ENCODE results near the gene TGIF1. TPM values are rescaled to one million over a fixed set of nuclear protein-coding genes. Genes with fewer than 3 reads are reported as not detected.

TGIF1 gene
- total RNA-seq, 3 donors from 2014 or later (not counting 1 experiment from before 2014, with no cell fraction given), result 57.5 to 74.7 (median 60.4) TPM

DNA sequence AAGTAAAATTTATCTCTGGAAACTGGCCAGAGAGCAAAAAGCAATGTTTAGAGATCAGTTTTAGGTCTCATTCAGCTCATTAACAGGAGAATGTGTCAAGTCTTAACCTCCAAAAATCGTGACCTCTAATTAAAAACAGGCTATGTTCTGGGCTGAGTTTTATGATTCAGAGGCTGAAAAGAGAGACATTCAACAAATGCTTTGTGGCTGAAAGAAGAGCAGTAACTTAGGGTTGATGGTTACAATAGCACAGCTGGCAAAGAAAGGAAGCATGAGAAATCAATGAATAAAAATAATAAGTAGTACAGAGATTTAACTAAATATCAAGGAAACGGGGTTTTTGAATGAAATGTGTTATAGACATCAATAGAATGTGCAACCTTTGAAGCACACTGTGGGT lies 13.1 kb downstream of the TGIF1 start:
- H3K4me1 Mint-ChIP-seq, result peaks cover 13 to 19% of the 10 kb centered on the region in 2 donors
- ATAC-seq (no peak), DNase-seq (no peak)
- Histone ChIP-seq H3K9me3 (ENCODE audit: control insufficient read depth, insufficient read depth, low read length) (no peaks in the 10 kb centered on the region), H3K4me1 (ENCODE audit: control insufficient read depth, insufficient read depth, low read length) (peaks cover 9% of the 10 kb centered on the region), H3K36me3 (ENCODE audit: control insufficient read depth, insufficient read depth, low read length) (peaks cover 6% of the 10 kb centered on the region), H3K4me3 (ENCODE audit: low read length) (no peak overlapping the region), H3K27ac (ENCODE audit: low read length) (no peak overlapping the region), H3K27me3 (ENCODE audit: control insufficient read depth, insufficient read depth, low read length) (no peaks in the 10 kb centered on the region)
- no peak overlapping the region for H3K27ac Mint-ChIP-seq
- intact Hi-C loops (cut with micrococcal nuclease), result no loop called here
- H3K36me3 Mint-ChIP-seq, result peaks cover 8% of the 10 kb centered on the region
- no peaks in the 10 kb centered on the region for H3K27me3 Mint-ChIP-seq (ENCODE audit: low read depth in 2 of 2)
- peaks cover 0 to 3% of the 10 kb centered on the region in 2 donors for H3K9me3 Mint-ChIP-seq
- 72% methylated on average over 2 of the region's 2 CpGs for WGBS (ENCODE audit: insufficient coverage)
- no peak overlapping the region for H3K4me3 Mint-ChIP-seq
- TF ChIP-seq, protein P1, sequence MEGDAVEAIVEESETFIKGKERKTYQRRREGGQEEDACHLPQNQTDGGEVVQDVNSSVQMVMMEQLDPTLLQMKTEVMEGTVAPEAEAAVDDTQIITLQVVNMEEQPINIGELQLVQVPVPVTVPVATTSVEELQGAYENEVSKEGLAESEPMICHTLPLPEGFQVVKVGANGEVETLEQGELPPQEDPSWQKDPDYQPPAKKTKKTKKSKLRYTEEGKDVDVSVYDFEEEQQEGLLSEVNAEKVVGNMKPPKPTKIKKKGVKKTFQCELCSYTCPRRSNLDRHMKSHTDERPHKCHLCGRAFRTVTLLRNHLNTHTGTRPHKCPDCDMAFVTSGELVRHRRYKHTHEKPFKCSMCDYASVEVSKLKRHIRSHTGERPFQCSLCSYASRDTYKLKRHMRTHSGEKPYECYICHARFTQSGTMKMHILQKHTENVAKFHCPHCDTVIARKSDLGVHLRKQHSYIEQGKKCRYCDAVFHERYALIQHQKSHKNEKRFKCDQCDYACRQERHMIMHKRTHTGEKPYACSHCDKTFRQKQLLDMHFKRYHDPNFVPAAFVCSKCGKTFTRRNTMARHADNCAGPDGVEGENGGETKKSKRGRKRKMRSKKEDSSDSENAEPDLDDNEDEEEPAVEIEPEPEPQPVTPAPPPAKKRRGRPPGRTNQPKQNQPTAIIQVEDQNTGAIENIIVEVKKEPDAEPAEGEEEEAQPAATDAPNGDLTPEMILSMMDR (IDR thresholded peaks at IDR 0.05), result no peak

GRCh38 chr18:3466045-3466444 lies 16.1 kb downstream of the TGIF1 start:
- TF ChIP-seq, protein P1 (IDR thresholded peaks at IDR 0.05), result no peak
- H3K27ac ChIP-seq (ENCODE audit: low read length), result no peak overlapping the region
- H3K36me3 ChIP-seq (ENCODE audit: control insufficient read depth, insufficient read depth, low read length), result no peaks in the 10 kb centered on the region
- H3K9me3 ChIP-seq (ENCODE audit: control insufficient read depth, insufficient read depth, low read length), result no peaks in the 10 kb centered on the region
- ATAC-seq (no peak), DNase-seq (no peak)
- Mint-ChIP-seq H3K4me1 (peaks cover 0 to 6% of the 10 kb centered on the region in 2 donors), H3K27me3 (ENCODE audit: low read depth in 2 of 2) (no peaks in the 10 kb centered on the region), H3K9me3 (peaks cover 0 to 3% of the 10 kb centered on the region in 2 donors), H3K4me3 (no peak overlapping the region), H3K27ac (no peak overlapping the region), H3K36me3 (peaks cover 8% of the 10 kb centered on the region)
- H3K4me3 ChIP-seq (ENCODE audit: low read length), result no peak overlapping the region
- no peaks in the 10 kb centered on the region for H3K27me3 ChIP-seq (ENCODE audit: control insufficient read depth, insufficient read depth, low read length)
- intact Hi-C loops (cut with micrococcal nuclease), result no loop called here
- 73% methylated on average over 3 of the region's 5 CpGs for WGBS (ENCODE audit: insufficient coverage)
- H3K4me1 ChIP-seq (ENCODE audit: control insufficient read depth, insufficient read depth, low read length), result peaks cover 3% of the 10 kb centered on the region

DNA sequence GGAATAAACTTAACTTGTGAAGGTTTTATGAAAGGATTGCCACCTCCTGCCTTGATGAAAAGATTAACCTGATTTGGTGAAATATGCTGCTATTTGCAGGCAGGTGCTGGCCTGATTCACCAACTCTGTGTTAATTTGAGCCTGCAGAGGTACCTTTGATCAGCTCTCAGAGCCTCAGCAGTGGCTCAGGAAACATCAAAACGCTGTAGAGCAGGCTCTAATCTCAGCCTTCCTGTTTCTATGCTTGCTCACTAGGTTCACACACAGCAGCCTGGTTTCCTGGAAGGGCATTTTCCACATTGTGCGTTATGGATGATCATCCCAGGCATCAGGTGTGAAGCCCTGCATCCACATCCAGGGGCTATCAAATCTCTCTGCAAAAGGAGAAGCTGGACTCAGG lies 16.9 kb downstream of the TGIF1 start:
- Mint-ChIP-seq H3K27me3 (ENCODE audit: low read depth in 2 of 2) (no peaks in the 10 kb centered on the region), H3K27ac (no peak overlapping the region), H3K4me1 (peaks cover 0 to 6% of the 10 kb centered on the region in 2 donors), H3K9me3 (peaks cover 0 to 3% of the 10 kb centered on the region in 2 donors), H3K4me3 (no peak overlapping the region), H3K36me3 (peaks cover 5% of the 10 kb centered on the region)
- 5% methylated on average over 2 of the region's 2 CpGs for WGBS (ENCODE audit: insufficient coverage)
- DNase-seq (peak in 1 of 2 donors; percentile 55), ATAC-seq (peak in 1 of 3 donors; percentile 35)
- TF ChIP-seq, protein P1 (IDR thresholded peaks at IDR 0.05), result no peak
- no peaks in the 10 kb centered on the region for H3K36me3 ChIP-seq (ENCODE audit: control insufficient read depth, insufficient read depth, low read length)
- H3K27ac ChIP-seq (ENCODE audit: low read length), result no peak overlapping the region
- no peaks in the 10 kb centered on the region for H3K9me3 ChIP-seq (ENCODE audit: control insufficient read depth, insufficient read depth, low read length)
- no peak overlapping the region for H3K4me3 ChIP-seq (ENCODE audit: low read length)
- H3K4me1 ChIP-seq (ENCODE audit: control insufficient read depth, insufficient read depth, low read length), result peaks cover 3% of the 10 kb centered on the region
- no peaks in the 10 kb centered on the region for H3K27me3 ChIP-seq (ENCODE audit: control insufficient read depth, insufficient read depth, low read length)
- intact Hi-C loops (cut with micrococcal nuclease), result no loop called here

DNA sequence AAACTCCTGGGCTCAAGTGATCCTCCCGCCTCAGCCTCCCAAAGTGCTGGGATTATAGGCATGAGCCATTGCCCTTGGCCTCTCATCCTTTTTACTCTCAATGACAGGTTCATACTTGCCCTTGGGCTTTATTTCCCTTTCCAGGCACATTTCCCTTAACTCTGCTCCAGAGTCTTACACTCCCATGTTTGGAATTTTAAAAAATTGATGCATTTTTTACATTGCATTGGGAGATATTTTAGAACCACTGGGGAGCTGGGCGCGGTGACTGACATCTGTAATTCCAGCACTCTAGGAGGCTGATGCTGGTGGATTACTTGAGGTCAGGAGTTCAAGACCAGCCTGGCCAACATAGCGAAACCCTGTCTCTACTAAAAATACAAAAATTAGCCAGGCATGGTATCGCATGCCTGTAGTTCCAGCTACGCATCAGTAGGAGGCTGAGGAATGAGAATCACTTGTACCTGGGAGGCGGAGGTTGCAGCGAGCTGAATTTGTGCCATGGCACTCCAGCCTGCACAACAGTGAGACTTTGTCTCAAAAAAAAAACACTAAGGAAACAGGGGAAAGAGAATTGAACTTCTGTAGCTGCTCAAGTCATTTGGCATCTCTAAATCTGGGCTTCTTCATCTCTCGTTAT lies 18.2 kb downstream of the TGIF1 start:
- Histone ChIP-seq H3K4me1 (ENCODE audit: control insufficient read depth, insufficient read depth, low read length) (peaks cover 6% of the 10 kb centered on the region), H3K36me3 (ENCODE audit: control insufficient read depth, insufficient read depth, low read length) (no peaks in the 10 kb centered on the region), H3K4me3 (ENCODE audit: low read length) (no peak overlapping the region), H3K9me3 (ENCODE audit: control insufficient read depth, insufficient read depth, low read length) (no peaks in the 10 kb centered on the region), H3K27ac (ENCODE audit: low read length) (no peak overlapping the region), H3K27me3 (ENCODE audit: control insufficient read depth, insufficient read depth, low read length) (no peaks in the 10 kb centered on the region)
- 96% methylated on average over 9 of the region's 9 CpGs for WGBS (ENCODE audit: insufficient coverage)
- Mint-ChIP-seq H3K4me3 (no peak overlapping the region), H3K36me3 (no peaks in the 10 kb centered on the region), H3K27ac (no peak overlapping the region), H3K9me3 (no peaks in the 10 kb centered on the region), H3K4me1 (peaks cover 0 to 6% of the 10 kb centered on the region in 2 donors), H3K27me3 (ENCODE audit: low read depth in 2 of 2) (no peaks in the 10 kb centered on the region)
- no peak for DNase-seq
- TF ChIP-seq, protein P1 (IDR thresholded peaks at IDR 0.05), result no peak
- intact Hi-C loops (cut with micrococcal nuclease), result no loop called here
- ATAC-seq, result no peak

Data from natural killer cell (primary cell).